Jurkat, Clone E6-1 (cell line): Measurements from ENCODE around the gene GSTK1.
"Not testable (repeated sequence)": the region's sequence is repeated elsewhere in the genome, so short reads cannot be mapped to it uniquely, and the experiment has no call there.

Source experiments
- DNase-seq: peaks from one replicate; pipeline ENCODE4 v3.0.0-alpha.2; 2011; ENCODE audit warnings: low read depth, low spot score
- H3K4me3 ChIP-seq: 2 replicates; pipeline ENCODE4 v1.5.1; 2011; ENCODE audit warnings: mild to moderate bottlenecking, low read length, control low read depth, moderate library complexity

The GSTK1 gene

GRCh38 chr7:143287935-143288826 lies 24.9 kb downstream of the GSTK1 start, which contains the start of gene CASP2:
Gene CASP2 (plus strand): TSS chr7:143288351. CDS start chr7:143288456, 105 bp downstream.
- H3K4me3 ChIP-seq = peak within 1 kb of the TSS; percentile 97
- peak; percentile 93 for DNase-seq

- no peak for DNase-seq
- H3K4me3 ChIP-seq = peak overlapping the region; percentile 97
Observed at GRCh38 chr7:143288836-143289235, 25.6 kb downstream of the GSTK1 start.

DNA sequence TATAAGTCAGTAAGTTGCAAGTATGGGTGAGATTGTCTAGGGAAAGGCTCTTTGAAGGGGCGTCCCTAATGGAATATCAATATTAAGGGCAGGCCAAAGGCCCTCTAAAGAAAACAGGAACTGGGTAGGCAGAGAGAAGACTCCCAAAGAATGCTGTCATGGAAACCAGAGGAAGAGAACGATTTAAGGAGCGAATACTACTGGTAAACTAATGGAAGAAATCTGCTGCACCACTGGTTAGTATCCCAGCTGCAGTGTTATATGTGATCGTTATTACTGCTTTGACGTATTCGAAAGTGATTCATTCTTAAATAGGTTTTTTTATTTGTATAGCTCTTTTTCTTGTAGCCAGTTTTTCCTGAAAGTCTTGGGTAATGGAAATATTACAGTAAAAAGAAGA lies 26.2 kb downstream of the GSTK1 start:
- H3K4me3 ChIP-seq = peak overlapping the region; percentile 97
- DNase-seq = no peak

- H3K4me3 ChIP-seq = peak overlapping the region; percentile 97
Observed at GRCh38 chr7:143289888-143290287, 26.6 kb downstream of the GSTK1 start.

DNA sequence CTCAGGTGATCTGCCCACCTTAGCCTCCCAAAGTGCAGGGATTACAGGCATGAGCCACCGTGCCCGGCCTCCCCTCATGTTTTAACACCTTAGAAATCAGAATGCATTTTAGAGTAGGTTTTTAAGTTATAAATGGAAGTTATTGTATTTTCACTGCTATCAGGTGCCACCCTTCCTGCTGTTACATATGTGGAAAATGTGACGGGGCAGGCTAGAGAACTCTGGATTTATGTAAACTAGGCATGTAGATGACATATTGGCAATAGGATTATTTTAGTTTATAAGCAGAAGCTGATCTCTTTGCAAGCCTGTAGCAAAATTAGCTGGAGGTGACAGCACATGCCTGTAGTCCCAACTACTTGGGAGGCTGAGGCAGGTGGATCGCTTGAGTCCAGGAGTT lies 27.1 kb downstream of the GSTK1 start:
- no peak for DNase-seq
- H3K4me3 ChIP-seq = no peak overlapping the region

More at GRCh38 chr7:143289888-143290287, 26.6 kb downstream of the GSTK1 start:
- not testable (repeated sequence) for DNase-seq

DNA sequence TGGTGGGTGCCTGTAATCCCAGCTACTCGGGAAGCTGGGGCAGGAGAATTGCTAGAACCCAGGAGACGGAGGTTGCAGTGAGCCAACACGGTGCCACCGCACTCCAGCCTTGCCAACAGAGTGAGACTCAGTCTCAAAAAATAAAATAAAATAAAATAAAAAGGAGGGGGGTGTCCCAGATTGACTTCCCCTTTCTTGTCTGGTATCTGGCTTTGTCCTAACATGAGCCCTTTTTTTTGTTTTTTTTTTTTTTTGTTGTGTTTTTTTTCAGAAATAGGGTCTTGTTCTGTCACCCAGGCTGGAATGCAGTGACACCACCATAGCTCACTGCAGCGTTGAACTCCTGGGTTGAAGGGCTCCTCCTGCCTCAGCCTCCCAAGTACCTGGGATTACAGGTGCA lies 29.6 kb downstream of the GSTK1 start:
- H3K4me3 ChIP-seq = no peak overlapping the region
- DNase-seq = no peak

GRCh38 chr7:143295870-143296269 lies 32.6 kb downstream of the GSTK1 start:
- DNase-seq = no peak
- H3K4me3 ChIP-seq = no peak overlapping the region

- no peak overlapping the region for H3K4me3 ChIP-seq
- no peak for DNase-seq
Observed at GRCh38 chr7:143296686-143297085, 33.4 kb downstream of the GSTK1 start.

GRCh38 chr7:143299346-143299745 lies 36.1 kb downstream of the GSTK1 start:
- no peak overlapping the region for H3K4me3 ChIP-seq
- no peak for DNase-seq

GRCh38 chr7:143299840-143300239 lies 36.6 kb downstream of the GSTK1 start:
- H3K4me3 ChIP-seq = no peak overlapping the region
- DNase-seq = no peak

GRCh38 chr7:143300959-143301935 lies 38.0 kb downstream of the GSTK1 start:
- H3K4me3 ChIP-seq = no peak overlapping the region
- DNase-seq = no peak

DNA sequence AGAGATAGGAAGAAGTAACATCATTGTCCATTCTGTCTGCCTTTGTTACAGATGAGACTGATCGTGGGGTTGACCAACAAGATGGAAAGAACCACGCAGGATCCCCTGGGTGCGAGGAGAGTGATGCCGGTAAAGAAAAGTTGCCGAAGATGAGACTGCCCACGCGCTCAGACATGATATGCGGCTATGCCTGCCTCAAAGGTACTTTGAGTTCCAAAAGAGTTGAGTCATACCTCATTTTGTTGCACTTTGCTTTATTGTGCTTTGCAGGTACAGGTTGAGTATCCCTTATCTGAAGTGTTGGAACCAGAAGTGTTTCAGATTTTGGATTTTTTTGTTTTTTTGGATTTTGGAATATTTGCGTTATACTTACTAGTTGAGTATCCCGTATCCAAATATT lies 40.5 kb downstream of the GSTK1 start:
- DNase-seq = no peak
- no peak overlapping the region for H3K4me3 ChIP-seq

GRCh38 chr7:143304938-143305337 lies 41.7 kb downstream of the GSTK1 start:
- no peak for DNase-seq
- no peak overlapping the region for H3K4me3 ChIP-seq

DNA sequence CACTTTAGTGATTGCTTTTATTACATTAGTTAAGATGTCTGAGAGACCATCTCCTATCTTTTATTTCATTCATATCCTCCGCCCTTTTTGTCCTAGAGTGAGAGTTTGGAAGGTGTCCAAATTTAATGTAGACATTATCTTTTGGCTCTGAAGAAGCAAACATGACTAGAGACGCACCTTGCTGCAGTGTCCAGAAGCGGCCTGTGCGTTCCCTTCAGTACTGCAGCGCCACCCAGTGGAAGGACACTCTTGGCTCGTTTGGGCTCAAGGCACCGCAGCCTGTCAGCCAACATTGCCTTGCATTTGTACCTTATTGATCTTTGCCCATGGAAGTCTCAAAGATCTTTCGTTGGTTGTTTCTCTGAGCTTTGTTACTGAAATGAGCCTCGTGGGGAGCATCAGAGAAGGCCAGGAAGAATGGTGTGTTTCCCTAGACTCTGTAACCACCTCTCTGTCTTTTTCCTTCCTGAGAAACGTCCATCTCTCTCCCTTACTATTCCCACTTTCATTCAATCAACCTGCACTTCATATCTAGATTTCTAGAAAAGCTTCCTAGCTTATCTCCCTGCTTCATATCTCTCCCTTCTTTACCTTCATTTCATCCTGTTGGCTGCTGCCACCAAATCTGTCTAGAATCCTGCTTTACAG lies 42.3 kb downstream of the GSTK1 start:
- no peak for DNase-seq
- no peak overlapping the region for H3K4me3 ChIP-seq

- H3K4me3 ChIP-seq = no peak overlapping the region
- DNase-seq = no peak
Observed at GRCh38 chr7:143308632-143309031, 45.4 kb downstream of the GSTK1 start.

DNA sequence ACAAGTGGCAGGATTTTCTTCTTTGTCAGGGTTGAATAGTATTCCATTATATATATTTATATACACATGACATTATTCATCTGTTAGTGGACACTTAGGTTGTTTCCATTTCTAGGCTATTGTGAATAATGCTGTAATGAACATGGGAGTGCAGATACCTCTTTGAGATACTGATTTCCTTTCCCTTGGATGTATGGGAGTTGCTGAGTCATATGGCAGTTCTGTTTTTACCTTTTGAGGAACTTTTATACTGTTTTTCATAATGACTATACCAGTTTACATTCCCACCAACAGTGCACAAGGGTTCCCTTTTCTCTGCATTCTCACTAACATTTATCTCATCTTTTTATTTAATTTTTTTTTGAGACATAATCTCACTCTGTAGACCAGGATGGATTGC lies 50.9 kb downstream of the GSTK1 start:
- H3K4me3 ChIP-seq = no peak overlapping the region
- no peak for DNase-seq

DNA sequence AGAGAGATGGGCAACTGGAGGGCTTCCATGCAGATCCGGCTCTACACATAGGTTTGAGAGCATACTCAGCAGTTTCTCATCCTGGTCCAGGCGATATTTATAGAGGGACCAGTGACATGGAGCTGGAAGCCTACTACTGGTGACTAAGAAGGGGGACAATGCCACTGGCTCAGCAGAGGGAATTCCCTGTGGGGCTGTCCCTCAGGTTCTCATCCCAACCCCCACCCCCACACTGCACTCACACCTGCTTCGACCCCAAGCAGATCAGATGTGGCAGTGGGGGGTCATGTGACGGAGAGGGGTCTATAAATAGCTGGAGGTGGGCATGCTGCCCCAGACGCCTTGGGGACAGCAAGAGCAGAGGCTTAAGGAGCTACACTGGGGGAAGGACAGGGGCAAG lies 52.5 kb downstream of the GSTK1 start, which contains the start of gene CLCN1:
TSS of gene CLCN1 (plus strand) at position 336 of the 400 bp plus-strand sequence. CDS start 102 bp downstream, outside the sequence.
- H3K4me3 ChIP-seq = no peak within 1 kb of the TSS
- DNase-seq = no peak

GRCh38 chr7:143316492-143316891 lies 53.3 kb downstream of the GSTK1 start:
- no peak overlapping the region for H3K4me3 ChIP-seq
- no peak for DNase-seq

DNA sequence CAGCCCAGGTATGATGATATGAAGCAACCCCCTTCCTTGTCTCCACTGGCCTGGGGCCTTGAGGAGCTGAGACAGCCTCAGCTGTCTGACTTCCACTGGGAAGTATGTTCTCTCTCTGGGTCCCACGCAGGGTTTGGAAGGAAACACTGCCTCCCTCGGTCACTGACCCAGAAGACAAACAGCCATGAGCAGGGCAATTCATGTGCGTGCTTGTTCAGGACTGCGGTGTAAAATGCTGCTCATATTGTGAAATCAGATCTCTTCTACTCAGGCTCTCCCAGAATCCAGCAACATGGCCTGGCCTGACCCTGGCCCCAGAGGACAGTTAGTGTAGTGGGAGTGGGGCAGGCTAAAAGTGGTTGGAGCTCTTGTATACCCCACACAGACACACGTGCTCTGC lies 55.4 kb downstream of the GSTK1 start:
- DNase-seq = no peak
- H3K4me3 ChIP-seq = no peak overlapping the region
